Measurements from ENCODE around the gene ISL2. TPM values are rescaled to one million over a fixed set of nuclear protein-coding genes. Genes with fewer than 3 reads are reported as not detected.

The ISL2 gene
- total and polyA plus RNA-seq, 2 of the 4 experiments (the other 2 are of a cell fraction) = 1.3 to 3.6 TPM

DNA sequence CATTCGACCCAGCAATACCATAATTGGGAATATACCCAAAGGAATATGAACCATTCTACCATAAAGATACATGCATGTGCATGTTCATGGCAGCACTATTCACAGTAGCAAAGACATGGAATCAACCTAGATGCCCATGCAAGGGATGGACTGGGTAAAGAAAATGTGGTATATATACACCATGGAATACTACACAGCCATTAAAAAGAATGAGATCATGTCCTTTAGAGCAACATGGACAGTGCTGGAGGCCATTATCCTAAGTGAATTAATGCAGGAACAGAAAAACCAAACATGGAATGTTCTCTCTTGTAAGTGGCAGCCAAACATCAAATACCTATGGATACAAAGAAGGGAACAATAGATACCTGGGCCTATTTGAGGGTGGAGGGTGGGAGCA is 32.7 kb upstream of the ISL2 start:
- Histone ChIP-seq H3K4me3 (ENCODE audit: insufficient read depth, low read depth, low read length) (no peak overlapping the region), H3K4me2 (ENCODE audit: low read depth, low read length) (no peak overlapping the region), H3K27me3 (ENCODE audit: control insufficient read depth, insufficient read depth, low read length) (no peaks in the 10 kb centered on the region), H2AK9ac (replicated peaks; ENCODE audit: low read depth, low read length, poor library complexity) (no peak overlapping the region), H4K20me1 (ENCODE audit: insufficient read depth, low read length) (peaks cover 62% of the 10 kb centered on the region), H3K36me3 (ENCODE audit: control insufficient read depth, insufficient read depth, low read length) (no peaks in the 10 kb centered on the region), H3K4me1 (ENCODE audit: control insufficient read depth, insufficient read depth, low read length) (no peaks in the 10 kb centered on the region), H4K91ac (ENCODE audit: insufficient read depth, low read depth, low read length) (no peak overlapping the region), H3K14ac (replicated peaks; ENCODE audit: low read depth, low read length) (no peak overlapping the region), H3K23ac (ENCODE audit: low read depth, low read length) (no peak overlapping the region), H2BK120ac (ENCODE audit: low read depth, low read length) (no peak overlapping the region), H2AFZ (replicated peaks; ENCODE audit: low read length, poor library complexity) (no peak overlapping the region), H2BK20ac (ENCODE audit: low read depth, low read length) (no peak overlapping the region), H3K18ac (ENCODE audit: low read depth, low read length) (no peak overlapping the region), H3K9me1 (ENCODE audit: insufficient read depth, low read length) (peaks cover 11% of the 10 kb centered on the region), H3K9me3 (ENCODE audit: control insufficient read depth, insufficient read depth, low read length) (no peaks in the 10 kb centered on the region), H3K4ac (ENCODE audit: low read depth, low read length) (no peak overlapping the region), H2BK15ac (ENCODE audit: low read depth, low read length) (no peak overlapping the region), H2BK5ac (ENCODE audit: low read depth, low read length, poor library complexity, severe bottlenecking) (no peak overlapping the region), H3K79me1 (ENCODE audit: low read depth in 1 of 2, low read length in 2 of 2) (peaks cover 38 to 65% of the 10 kb centered on the region in 2 experiments), H4K8ac (ENCODE audit: low read depth in 2 of 2, low read length in 2 of 2) (no peak overlapping the region), H3K27ac (ENCODE audit: insufficient read depth, low read length) (no peak overlapping the region), H2AK5ac (ENCODE audit: low read depth, low read length) (no peak overlapping the region), H3K9ac (ENCODE audit: low read depth, low read length) (no peak overlapping the region), H3K56ac (ENCODE audit: extremely low read depth, insufficient read depth, low read length) (no peak overlapping the region), H4K5ac (ENCODE audit: low read depth, low read length) (no peak overlapping the region)
- dilution Hi-C loops (cut with HindIII; ENCODE audit: low sequenced_read_pairs, unreplicated experiment) (no loop called here), in situ Hi-C loops (cut with MboI; ENCODE audit: low sequenced_read_pairs) (no loop called here), intact Hi-C loops (cut with micrococcal nuclease) (no loop called here)
- TF ChIP-seq RFX5 (IDR thresholded peaks at IDR 0.05; ENCODE audit: low read depth, low read length) (no peak), BHLHE40 (IDR thresholded peaks at IDR 0.05; ENCODE audit: low read depth, low read length) (no peak), CHD1 (IDR thresholded peaks at IDR 0.05; ENCODE audit: low read depth, low read length) (no peak), MAZ (IDR thresholded peaks at IDR 0.05; ENCODE audit: borderline replicate concordance, low read depth, low read length) (no peak)
- BruUV-seq (replicated peaks) = no TSS peak
- DNase-seq (no peak), ATAC-seq (ENCODE audit: low read depth) (no peak)
- CTCF ChIA-PET = no interaction called here
- no CpG with 5 or more reads among the region's 1 CpG for WGBS, 2 experiments (ENCODE audit: extremely low coverage in 2 of 2, insufficient read length in 1 of 2)
- POLR2A ChIA-PET (ENCODE audit: unreplicated experiment) = no interaction called here
